HG03108 (cell line): Measurements from ENCODE around the gene NOS1AP.
"Not testable (repeated sequence)": the region's sequence is repeated elsewhere in the genome, so short reads cannot be mapped to it uniquely, and the experiment has no call there.

Source experiments
- ATAC-seq: cut with Tn5 transposase; IDR thresholded peaks from one replicate; pipeline ENCODE4 v1.9.1; 2021; ENCODE audit warnings: moderate library complexity; ENCODE audit not compliant: unreplicated experiment

The NOS1AP gene

DNA sequence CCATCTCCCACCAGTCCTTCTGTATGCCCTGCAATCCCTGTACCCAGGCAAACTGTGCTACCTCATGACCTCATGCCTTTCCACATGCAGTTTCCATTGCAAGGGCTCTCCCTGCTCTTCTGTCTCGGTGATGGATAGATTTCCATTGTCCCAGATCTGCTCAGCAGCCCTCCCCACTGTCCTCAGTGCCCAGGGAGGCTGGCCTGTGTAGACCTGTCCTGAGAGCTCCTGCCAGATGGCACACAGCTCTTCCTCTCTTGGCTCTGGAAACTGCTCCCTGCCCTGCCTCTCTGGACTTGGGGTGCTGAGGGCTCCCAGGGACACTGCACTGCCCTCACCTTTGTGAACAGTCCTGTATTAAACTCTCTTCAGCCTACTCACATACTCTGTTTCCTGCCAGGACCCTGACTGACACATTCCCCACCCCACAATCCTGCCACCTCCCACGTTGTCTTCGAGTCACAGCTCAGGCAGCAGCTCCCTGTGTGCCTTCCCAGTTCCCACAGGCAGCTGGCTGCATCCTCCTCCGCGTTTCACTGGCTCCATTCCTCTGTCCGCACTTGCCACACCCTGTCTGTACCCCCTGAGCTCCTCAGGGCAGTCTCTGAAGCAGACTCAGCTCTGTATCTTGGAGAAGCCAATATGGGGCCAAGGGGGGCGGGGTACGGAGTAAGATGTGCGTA lies 250.1 kb downstream of the NOS1AP start:
- no peak for ATAC-seq

DNA sequence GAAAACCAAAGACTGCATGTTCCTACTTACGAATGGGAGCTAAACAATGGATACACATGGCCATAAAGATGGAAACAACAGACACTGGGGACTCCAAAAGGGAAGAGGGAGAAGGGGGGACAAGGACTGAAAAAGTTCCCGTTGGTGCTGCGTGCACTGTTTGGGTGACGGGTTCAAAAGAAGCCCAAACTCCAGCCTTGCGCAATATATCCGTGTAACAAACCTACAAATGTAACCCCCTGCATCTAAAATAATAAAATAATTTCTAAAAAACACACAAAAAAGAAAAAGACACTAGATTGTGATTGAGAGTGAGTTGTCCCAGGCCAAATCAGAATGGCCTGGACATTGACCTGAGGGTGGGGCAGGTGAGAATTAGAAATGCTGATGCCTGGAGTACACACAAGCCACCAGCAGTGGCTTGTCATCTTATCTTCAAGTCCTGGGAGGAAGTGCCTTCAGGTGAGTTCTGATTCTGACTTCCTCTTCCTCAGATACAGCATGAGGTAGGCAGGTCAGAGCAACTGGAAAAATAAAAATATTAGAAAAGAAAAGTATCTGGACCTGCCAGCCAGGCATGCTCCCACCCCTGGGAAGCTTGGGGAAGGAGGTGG lies 252.4 kb downstream of the NOS1AP start:
- no peak for ATAC-seq

DNA sequence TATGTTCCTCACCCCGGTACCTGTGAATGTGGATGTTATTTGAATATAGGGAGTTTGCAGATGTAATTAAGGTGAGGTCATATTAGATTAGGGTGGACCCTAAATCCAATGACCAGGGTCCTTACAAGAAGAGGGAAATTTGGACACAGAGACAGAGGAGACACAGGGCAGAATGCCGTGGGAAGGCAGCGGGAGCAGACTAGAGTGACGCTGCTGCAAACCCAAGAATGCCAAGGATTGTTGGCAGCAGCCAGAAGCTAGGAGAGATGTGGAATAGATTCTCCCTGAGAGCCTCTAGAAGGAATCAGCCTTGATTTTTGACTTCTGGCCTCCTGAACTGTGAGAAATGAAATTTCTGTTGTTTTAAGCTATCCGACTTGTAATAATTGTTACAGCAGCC lies 253.5 kb downstream of the NOS1AP start:
- ATAC-seq = no peak

DNA sequence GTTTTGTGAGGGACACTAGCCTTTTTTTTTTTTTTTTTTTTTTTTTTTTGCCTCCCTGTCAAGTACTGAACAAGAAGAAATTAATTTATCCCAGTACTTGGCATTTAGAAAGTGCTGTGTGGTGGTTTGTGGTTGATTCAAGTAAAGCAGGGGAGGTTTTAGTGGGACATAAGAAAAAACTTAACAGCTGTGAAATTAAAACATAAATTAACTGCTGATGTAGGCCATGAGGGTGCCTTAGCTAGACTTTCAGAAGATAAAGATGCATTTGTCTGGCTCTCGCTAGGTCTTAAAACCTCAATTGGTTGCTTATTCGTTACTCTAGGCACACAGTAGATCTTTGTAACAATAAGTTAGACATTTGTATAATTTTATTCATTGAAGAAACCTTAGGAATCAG lies 254.9 kb downstream of the NOS1AP start:
- ATAC-seq = no peak

DNA sequence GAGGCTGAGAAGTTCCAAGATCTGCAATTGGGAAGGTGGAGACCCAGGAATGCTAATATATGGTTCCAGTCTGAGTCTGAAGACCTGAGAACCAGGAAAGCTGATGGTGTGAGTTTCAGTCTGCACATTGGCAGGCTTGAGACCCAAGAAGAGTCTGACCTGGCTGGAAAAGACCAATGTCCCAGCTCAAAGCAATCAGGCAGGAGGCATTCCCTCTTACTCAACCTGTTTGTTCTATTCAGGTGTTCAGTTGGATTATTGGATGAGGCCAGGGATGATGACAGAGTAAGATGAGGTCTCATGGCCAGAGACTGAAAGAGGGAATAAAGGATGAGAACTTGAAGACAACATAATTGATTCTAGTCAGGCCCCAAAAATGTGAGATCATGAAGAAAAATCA lies 257.1 kb downstream of the NOS1AP start:
- ATAC-seq = no peak

DNA sequence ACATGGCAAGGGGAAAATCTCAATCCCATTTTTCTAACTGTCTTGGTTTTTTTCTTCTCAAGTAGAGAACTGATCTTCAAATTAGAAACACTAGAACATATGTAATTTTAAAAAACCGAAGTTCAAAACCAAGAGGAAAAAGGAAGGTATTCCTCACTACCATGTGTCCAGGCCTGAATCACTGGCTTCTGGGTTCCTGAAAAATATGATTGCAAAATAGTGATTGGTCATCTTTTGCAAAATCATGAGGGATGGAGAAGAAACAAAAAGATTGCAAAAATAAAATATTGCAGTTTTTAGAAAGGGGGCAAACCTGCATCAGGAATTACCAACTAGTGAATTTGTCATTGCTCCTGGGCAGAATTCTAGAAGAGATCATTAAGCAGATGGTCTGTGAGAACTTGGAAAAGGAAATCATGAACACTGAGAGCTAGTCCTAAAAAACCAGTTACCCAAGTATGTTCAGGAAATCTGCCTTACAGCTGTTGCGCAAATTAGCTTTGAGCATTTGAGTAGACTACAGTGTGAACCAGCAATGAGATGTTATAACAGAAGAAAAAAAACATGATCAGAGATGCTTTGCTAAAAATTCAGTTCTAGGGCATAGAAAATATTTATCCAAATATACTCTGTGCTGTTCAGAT lies 257.8 kb downstream of the NOS1AP start:
- no peak for ATAC-seq

DNA sequence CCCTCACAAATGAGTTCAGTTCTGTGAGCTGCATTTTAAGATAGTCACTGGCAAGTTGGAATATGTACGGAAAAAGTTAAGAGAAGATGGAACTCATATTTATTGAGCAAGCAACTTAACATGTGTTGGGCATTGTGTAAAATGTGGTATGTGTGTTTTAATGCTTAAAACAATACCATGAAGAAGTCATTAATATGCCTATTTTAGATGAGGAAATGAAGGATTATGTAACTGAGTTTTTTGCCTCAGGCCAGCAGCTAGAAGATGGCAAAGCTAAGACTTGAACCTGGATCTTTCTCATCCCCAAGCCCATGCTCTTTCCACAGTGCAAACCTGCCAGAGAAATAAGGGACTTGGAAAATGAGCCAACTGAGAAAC lies 258.3 kb downstream of the NOS1AP start:
- no peak for ATAC-seq

DNA sequence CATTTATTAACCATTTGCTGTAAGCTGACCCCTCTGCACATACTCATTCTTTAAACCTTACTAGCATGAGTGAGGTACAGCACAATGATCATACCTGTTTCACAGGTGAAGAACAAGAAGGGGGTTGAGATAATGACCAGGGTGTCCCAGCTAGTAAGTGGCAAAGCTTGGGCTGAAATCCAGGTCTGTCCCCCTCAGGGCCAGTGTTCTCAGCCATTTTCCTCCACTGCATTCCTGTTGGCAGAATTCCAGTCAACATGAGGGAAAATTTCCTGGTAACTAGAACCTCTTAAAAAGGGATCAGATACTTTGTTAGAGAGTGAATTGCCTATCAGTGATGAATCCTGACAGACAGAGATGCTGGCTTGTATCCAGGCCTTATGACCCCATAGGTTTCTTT lies 259.0 kb downstream of the NOS1AP start:
- ATAC-seq = no peak

DNA sequence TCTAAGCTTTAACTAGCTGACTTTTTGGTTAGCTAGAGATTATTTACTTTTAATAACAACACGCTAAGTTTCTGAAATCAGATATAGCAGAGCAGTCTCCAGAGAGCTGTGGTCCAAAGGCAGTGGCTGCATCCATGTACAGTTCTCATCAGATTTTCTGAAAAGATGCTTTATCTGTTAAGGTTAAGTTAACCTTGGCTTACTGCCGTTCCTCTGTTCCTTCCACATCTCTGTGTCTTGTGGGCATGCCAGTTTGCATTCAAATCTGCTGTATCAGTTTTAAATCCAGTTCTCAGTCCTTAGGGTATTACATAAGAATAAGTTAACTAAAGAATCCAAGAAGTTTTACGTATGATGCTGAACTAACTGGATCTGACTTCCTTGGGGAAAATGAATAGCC lies 260.3 kb downstream of the NOS1AP start:
- no peak for ATAC-seq

DNA sequence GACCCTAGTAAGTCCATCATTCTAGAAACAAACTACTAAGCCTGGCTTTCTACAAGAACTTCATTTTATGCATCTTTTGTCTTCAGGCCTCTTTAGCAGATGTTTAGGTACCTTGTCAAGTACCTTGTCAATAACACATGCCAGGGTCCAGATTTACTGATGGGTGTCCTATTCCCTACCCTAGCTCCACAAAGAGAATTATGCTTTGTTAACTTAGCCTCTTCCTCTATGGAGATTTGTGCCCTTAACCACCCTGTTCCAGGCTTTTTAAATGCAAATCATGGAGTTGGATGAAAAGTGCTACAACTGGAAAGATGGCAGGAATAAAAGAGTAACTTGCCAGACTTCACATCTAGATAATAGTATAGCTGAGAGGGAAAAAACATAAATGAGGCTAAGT lies 264.5 kb downstream of the NOS1AP start:
- no peak for ATAC-seq

DNA sequence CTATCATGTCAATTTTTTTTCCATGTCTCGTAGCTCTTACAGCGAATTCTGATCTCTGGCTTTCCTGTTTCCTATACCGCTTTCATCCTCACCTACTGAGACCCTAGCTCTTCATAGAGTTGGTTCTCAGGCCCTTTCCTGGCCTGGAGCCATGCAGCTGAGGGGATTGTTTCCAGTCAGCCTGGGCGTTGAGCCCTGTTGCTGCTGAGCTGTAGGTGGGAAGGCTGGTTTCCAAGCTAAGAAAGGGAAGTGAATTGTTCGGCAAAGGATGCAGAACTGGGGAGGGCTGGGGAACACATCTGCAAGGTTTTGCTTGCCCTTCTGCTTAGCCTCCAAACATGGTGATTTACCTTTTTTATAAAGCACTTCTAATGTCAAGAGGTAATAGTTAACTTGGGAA lies 265.6 kb downstream of the NOS1AP start:
- no peak for ATAC-seq

DNA sequence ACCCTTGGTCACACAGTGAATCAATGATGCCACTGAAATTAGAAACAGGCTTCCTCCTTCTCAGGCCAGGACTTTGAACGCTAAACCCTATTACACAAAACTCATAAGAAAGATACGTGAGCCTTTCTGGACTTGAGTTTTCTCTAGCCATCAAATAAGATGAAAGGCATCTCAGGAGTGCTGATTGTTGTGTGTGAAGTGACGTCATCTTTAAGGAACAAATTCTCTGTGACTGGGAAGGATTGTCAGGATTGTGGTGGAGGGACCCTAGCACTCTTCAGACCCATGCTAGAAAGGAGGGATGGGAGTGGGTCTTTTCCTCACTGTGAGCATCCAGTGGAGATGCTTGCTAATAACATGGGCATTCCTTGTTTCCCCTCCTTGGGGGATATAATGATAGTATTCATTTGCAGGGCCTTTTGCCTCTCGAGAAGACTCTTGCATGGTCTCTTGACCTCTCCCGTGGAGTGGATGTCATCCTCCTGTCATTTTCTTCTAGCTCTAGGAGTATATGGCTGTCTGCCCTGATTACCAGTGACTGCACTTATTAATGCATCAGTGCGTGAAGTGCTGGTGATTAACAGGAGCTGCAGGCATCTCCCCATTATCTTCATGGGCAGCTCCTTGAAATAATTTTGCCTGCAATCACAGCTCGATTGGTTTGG lies 267.3 kb downstream of the NOS1AP start:
- ATAC-seq = no peak

DNA sequence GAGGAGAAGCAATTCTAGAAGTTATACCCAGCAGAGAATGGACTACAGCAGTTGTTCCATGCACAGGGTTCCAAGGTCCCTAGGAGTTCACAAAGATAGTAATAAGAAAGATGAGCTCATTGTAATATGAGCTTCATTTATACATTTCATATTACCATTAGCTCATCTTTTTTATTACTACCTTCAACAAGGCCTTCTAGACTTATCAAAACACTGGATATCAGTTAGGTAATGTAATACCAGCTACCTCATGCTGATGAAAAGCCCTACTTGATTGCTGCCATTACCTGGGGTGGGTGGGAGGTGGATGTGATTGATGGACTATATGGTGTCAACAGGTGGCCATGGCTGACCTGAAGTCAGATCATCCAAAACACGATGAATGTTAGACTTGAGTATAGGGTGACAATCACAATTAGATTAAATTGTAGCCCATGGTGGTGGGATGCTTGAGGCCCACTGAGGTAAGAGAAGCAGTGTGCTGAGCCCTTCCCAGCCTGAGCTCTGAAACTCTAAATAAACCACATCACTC lies 273.0 kb downstream of the NOS1AP start:
- ATAC-seq = no peak

DNA sequence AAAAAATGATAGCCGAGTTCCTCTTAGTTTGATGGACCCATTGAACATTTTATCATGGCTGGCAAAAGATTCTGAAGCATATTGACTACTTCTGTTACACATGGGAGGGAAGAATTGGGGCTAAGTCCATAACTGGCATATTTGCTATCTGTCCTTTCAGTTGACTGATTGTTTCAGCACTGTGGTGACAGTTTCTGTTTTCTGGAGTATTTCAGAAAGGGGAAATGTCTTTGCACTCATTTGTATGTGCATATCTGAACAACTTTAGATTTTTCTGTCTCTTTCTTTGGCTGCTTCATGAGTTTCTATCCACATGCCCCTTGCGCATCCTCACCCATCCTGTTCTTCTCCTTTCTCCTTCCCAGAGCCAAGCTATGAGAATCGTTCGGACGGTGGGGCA lies 274.0 kb downstream of the NOS1AP start:
- ATAC-seq = no peak

DNA sequence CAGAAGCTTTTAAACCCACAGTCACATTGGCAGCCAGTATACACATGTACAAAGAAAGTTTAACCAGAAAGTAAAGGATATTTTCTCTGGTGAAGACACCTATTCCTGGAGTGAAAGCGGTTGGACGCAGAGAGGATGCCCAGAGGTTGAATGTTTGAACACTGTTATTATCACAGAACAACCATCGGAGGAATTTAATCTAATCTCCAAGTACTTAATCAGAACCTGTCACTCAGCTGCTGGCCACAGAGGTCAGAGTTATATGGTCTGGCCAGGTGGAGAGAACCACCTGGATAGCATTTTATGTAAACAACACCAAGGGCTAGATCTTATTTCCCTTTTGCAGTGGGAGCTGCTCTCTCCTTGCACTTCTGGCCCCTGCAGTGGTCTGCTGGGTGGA lies 277.8 kb downstream of the NOS1AP start:
- no peak for ATAC-seq

DNA sequence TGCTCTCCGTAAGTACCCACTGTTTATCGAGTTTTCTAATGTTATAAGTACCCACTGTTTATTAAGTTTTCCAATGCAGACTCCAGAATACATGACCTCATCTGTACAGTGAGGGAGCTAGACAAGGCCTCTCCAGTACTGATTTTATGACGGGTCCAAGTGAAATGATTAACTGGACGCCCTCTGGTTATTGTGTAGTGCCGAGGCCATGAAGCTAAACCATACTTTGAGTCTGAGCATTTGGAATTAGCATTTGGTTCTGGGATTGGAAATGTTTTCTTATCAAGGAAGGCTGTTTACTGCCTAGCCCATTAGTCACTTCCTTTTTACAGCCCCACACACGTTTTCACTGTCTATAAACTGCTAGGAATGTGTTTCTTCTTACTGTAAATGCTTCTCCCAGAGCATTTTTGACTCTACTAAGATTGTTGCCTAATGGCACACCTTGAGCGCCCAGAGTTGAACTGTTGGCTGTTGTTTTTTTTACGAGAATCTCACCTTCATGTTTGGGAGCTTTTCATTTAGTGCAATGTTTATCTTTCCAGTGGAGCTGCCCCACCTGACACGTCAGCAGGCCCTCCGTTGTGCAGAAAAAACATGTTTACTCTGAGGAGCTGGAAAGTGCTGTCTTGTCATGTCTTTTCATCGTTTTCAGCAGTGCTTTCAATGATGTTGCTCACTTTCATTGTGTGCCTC lies 280.3 kb downstream of the NOS1AP start:
- no peak for ATAC-seq

DNA sequence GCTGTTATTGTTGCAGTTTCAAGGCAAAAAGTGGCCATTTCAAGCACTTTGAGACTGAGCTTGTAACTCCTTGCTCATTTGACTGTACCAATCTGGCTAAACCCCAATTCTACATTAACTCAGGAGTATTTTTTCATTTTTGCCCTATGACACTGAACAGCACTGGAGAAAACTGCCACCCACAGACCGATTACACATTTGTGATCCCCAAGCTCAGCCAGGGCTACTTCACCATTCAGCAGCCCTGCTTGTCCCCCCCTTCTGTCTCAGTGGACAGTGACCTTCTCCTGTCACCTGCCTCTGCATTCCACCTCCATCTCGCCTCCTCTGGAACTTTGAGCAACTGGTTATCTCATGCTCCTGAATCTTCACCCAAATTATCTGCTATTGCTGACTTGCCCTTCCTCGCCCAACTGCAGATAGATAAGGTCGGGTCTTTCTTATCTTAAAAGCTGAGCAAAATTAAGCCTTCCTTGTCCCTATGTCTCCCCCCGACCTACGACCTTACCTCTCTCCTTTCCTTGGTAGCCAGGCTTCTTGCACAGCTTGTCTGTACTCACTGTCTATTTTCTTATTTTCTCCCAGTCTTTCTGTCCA lies 281.9 kb downstream of the NOS1AP start:
- no peak for ATAC-seq

DNA sequence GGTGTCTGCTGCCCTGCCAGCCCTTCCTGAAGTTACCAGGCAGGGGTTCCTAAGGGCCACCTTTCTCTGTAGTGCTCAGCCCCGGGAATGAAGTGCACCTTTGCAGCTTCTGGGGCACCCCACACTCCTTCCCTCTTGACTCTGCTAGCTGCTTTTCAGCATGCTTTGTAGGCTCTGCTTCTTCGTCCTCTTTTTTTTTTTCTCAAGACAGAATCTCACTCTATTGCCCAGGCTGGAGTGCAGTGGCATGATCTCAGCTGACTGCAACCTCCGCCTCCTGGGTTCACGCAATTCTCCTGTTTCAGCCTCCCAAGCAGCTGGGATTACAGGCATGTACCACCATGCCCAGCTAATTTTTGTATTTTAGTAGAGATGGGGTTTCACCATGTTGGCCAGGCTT lies 282.4 kb downstream of the NOS1AP start:
- ATAC-seq = not testable (repeated sequence)

DNA sequence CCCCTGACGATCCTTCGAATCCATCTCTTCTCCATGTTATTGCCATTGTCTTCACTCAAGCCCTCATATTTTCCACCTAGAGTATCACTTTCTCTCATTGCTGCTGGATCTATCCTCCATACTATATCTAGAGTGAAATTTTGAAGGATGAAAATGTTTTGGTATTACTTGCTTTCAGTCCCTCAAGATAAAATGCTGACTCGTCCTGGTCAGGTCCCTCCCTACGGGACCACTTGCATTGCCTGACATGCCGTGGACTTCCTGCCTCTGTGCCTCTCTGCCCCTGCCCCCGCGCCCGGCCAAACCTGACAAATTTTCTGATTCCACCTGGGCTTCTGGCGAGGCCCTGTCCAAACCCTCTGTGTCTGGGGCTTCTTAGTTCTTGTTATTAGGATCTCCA lies 283.6 kb downstream of the NOS1AP start:
- no peak for ATAC-seq

DNA sequence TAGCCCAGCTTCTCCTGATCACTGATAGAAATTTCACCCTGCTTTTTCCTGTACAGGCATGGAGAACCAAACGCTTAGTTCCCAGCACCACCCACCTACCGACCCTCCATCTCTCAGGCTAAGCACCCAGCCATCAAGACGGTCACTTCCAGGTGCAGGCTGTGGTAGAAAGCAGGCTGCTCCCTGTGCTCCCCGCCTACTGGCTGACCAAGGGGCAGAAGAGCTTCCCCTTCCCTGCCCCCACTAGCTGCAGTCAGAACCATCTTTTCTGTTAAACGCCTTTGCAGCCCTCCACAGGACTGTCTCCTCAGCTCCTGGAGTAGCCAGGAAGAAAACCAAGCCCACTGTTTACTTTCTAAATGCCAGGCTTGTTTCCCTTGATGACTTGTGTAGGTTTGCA lies 284.2 kb downstream of the NOS1AP start:
- ATAC-seq = no peak
